OCI-LY3 (cell line): ENCODE data around the gene SARDH.

Experiments
- CTCF ChIP-seq: fragments of 200-600, 300-600 bp; sonication (generic); IDR thresholded peaks from 2 replicates; pipeline ENCODE4 v1.5.1; 2014; ENCODE audit warnings: antibody characterized with exemption, low read length, low read depth
- EZH2phosphoT487 ChIP-seq: fragments of 200-600 bp; shearing (Covaris generic); IDR thresholded peaks from 2 replicates; pipeline ENCODE4 v1.6.1; 2018; ENCODE audit warnings: antibody characterized with exemption, mixed run types, low read depth

GRCh38 chr9:133643978-133644760, 94.0 kb downstream of the SARDH start:
- no peak for TF ChIP-seq CTCF
- TF ChIP-seq EZH2phosphoT487 = no peak
